ENCODE measurements around the gene TEX47.

The TEX47 gene

GRCh38 chr7:88795553-88795952 is at the start of gene TEX47:
Gene TEX47 (minus strand): TSS chr7:88795737. CDS start chr7:88794942, 795 bp downstream.
- no peak for DNase-seq

- no peak for DNase-seq
These were observed 49.6 kb upstream of the TEX47 start for GRCh38 chr7:88845091-88845490.

- DNase-seq = no peak
These were observed 46.7 kb upstream of the TEX47 start for GRCh38 chr7:88842201-88842600.

- DNase-seq = peak; percentile 10
These were observed 39.7 kb upstream of the TEX47 start for GRCh38 chr7:88835147-88835728.

- DNase-seq = no peak
These were observed 30.7 kb upstream of the TEX47 start for GRCh38 chr7:88826222-88826621.

- DNase-seq = no peak
These were observed 23.0 kb upstream of the TEX47 start for GRCh38 chr7:88818552-88818951.

- no peak for DNase-seq
These were observed 10.9 kb upstream of the TEX47 start for GRCh38 chr7:88806280-88807037.

- no peak for DNase-seq
These were observed 5.5 kb upstream of the TEX47 start for GRCh38 chr7:88801046-88801445.

- DNase-seq = no peak
These were observed 3.2 kb downstream of the TEX47 start for GRCh38 chr7:88792361-88792760.

- DNase-seq = no peak
These were observed 3.6 kb downstream of the TEX47 start for GRCh38 chr7:88791891-88792290.

- DNase-seq = no peak
These were observed 6.0 kb downstream of the TEX47 start for GRCh38 chr7:88789480-88790064.

GRCh38 chr7:88787777-88788176 is 7.8 kb downstream of the TEX47 start:
- no peak for DNase-seq

- DNase-seq = no peak
These were observed 19.7 kb downstream of the TEX47 start for GRCh38 chr7:88775838-88776237.

- no peak for DNase-seq
These were observed 22.8 kb downstream of the TEX47 start for GRCh38 chr7:88772776-88773175.

- DNase-seq = no peak
These were observed 24.1 kb downstream of the TEX47 start for GRCh38 chr7:88771417-88771816.

- no peak for DNase-seq
These were observed 33.8 kb downstream of the TEX47 start for GRCh38 chr7:88761779-88762178.

- DNase-seq = no peak
These were observed 35.4 kb downstream of the TEX47 start for GRCh38 chr7:88760136-88760515.

- DNase-seq = no peak
These were observed 36.1 kb downstream of the TEX47 start, which contains the start of gene ZNF804B for GRCh38 chr7:88759230-88760135. Gene ZNF804B (plus strand): TSS chr7:88759700. CDS start chr7:88759977, 277 bp downstream.

GRCh38 chr7:88758381-88759229 is 36.9 kb downstream of the TEX47 start:
- DNase-seq = no peak

- no peak for DNase-seq
These were observed 38.2 kb downstream of the TEX47 start for GRCh38 chr7:88757371-88757770.

GRCh38 chr7:88756802-88757201 is 38.7 kb downstream of the TEX47 start:
- DNase-seq = no peak

- DNase-seq = no peak
These were observed 49.4 kb downstream of the TEX47 start for GRCh38 chr7:88746126-88746525.

All from NCI-H187 treated with DMSO at 0.1 percent for 48 hours (cell line).